ENCODE measurements around the gene PDSS2. TPM values are rescaled to one million over a fixed set of nuclear protein-coding genes. Genes with fewer than 3 reads are reported as not detected.

The PDSS2 gene
- polyA plus RNA-seq, 1 donor from 2014 or later: 4.6 TPM

- H3F3A ChIP-seq (ENCODE audit: insufficient read depth, low read length, poor library complexity, severe bottlenecking): no peaks in the 10 kb centered on the region
- H3K27ac ChIP-seq (ENCODE audit: low read length): no peak overlapping the region
- no peaks in the 10 kb centered on the region for H3K36me3 ChIP-seq (ENCODE audit: insufficient read depth, low read length)
- H3K27me3 ChIP-seq (ENCODE audit: insufficient read depth, low read depth, low read length): no peaks in the 10 kb centered on the region
- H3K9me3 ChIP-seq (ENCODE audit: low read length): no peaks in the 10 kb centered on the region
- TF ChIP-seq RAD21 (conservative IDR thresholded peaks at IDR 0.05) (peak; percentile 28), MXI1 (conservative IDR thresholded peaks at IDR 0.05; ENCODE audit: poor library complexity, severe bottlenecking) (no peak), CTCF (IDR thresholded peaks at IDR 0.05; ENCODE audit: poor library complexity, severe bottlenecking) (no peak), SMC3 (conservative IDR thresholded peaks at IDR 0.05; ENCODE audit: poor library complexity) (no peak)
- no peak overlapping the region for H3K9ac ChIP-seq (ENCODE audit: low read length)
- H3K4me2 ChIP-seq (ENCODE audit: low read length): no peak overlapping the region
- H2AFZ ChIP-seq (ENCODE audit: low read depth, low read length): no peak overlapping the region
- H3K4me3 ChIP-seq (ENCODE audit: low read length): no peak overlapping the region
- no peaks in the 10 kb centered on the region for H3K79me2 ChIP-seq (replicated peaks; ENCODE audit: insufficient read depth, low read length)
- H3K9me2 ChIP-seq (ENCODE audit: insufficient read depth, low read length): no peaks in the 10 kb centered on the region
- H4K20me1 ChIP-seq (ENCODE audit: insufficient read depth): no peaks in the 10 kb centered on the region
Measured at GRCh38 chr6:107124934-107125348, 334.4 kb downstream of the PDSS2 start.

DNA sequence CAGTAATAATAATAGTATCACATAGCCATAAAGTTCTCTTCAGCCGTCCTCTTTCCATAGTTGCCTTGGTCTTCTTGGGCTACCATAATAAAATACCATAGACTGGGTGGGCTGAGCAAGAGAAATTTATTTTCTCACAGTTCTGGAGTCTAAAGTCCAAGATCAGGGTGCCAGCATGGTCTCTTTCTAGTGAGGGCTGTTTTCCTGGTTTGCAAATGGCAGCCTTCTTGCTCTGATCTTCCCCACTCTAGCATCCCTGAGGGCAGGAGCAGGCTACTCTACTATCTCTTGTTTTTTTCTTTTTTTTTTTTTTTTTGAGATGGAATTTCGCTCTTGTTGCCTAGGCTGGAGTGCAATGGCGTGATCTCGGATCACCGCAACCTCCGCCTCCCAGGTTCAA, 335.9 kb downstream of the PDSS2 start:
- Histone ChIP-seq H3K36me3 (ENCODE audit: insufficient read depth, low read length) (no peaks in the 10 kb centered on the region), H3K4me2 (ENCODE audit: low read length) (no peak overlapping the region)
- TF ChIP-seq EZH2 (IDR thresholded peaks at IDR 0.05; ENCODE audit: borderline replicate concordance, insufficient read depth, low read length, poor library complexity, severe bottlenecking): no peak
- TF ChIP-seq MXI1 (conservative IDR thresholded peaks at IDR 0.05; ENCODE audit: poor library complexity, severe bottlenecking): no peak
- TF ChIP-seq TAF1 (IDR thresholded peaks at IDR 0.05; ENCODE audit: low read depth): no peak
- no peak for TF ChIP-seq CTCF (IDR thresholded peaks at IDR 0.05; ENCODE audit: poor library complexity, severe bottlenecking)
- no peak for TF ChIP-seq REST (IDR thresholded peaks at IDR 0.05; ENCODE audit: borderline replicate concordance)
- TF ChIP-seq POLR2AphosphoS5 (IDR thresholded peaks at IDR 0.05): no peak
- no peak for TF ChIP-seq SMC3 (conservative IDR thresholded peaks at IDR 0.05; ENCODE audit: poor library complexity)
- TF ChIP-seq RAD21 (conservative IDR thresholded peaks at IDR 0.05): no peak
- no peak for TF ChIP-seq EP300 (conservative IDR thresholded peaks at IDR 0.05; ENCODE audit: poor library complexity, severe bottlenecking)

More for the DNA sequence above, 335.9 kb downstream of the PDSS2 start:
- Histone ChIP-seq H4K20me1 (ENCODE audit: insufficient read depth) (no peaks in the 10 kb centered on the region), H3K9me2 (ENCODE audit: insufficient read depth, low read length) (no peaks in the 10 kb centered on the region), H2AFZ (ENCODE audit: low read depth, low read length) (no peak overlapping the region), H3K4me3 (ENCODE audit: low read length) (no peak overlapping the region), H3K27me3 (ENCODE audit: insufficient read depth, low read depth, low read length) (no peaks in the 10 kb centered on the region), H3K79me2 (replicated peaks; ENCODE audit: insufficient read depth, low read length) (no peaks in the 10 kb centered on the region), H3F3A (ENCODE audit: insufficient read depth, low read length, poor library complexity, severe bottlenecking) (no peaks in the 10 kb centered on the region), H3K9ac (ENCODE audit: low read length) (no peak overlapping the region), H3K27ac (ENCODE audit: low read length) (no peak overlapping the region), H3K9me3 (ENCODE audit: low read length) (no peaks in the 10 kb centered on the region)
